ENCODE measurements around the gene OR2AG1.

The OR2AG1 gene

DNA sequence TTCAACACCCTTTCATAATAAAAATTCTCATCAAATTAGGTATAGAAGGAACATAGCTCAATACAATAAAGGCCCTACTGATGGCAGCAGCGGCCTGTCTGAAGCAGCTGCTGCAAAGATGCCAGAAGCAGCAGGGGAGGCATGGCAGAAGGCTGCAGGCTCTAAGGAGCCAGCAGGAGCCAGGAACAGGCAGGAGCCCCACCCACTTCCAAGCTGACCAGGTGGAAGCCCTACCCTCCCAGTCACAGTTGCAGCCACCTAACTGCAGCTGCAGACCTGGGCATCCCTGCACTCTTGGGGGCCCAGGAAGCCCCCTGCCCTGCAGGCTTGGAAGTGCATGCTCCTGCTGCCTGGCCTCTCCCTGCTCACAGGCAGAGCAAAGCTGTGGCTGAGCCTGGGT, 34.9 kb downstream of the OR2AG1 start:
- no peak for DNase-seq (ENCODE audit: low read depth, low spot score)
- in situ Hi-C loops (cut with HindIII; ENCODE audit: low sequenced_read_pairs): no loop called here
- TF ChIP-seq, protein P1, sequence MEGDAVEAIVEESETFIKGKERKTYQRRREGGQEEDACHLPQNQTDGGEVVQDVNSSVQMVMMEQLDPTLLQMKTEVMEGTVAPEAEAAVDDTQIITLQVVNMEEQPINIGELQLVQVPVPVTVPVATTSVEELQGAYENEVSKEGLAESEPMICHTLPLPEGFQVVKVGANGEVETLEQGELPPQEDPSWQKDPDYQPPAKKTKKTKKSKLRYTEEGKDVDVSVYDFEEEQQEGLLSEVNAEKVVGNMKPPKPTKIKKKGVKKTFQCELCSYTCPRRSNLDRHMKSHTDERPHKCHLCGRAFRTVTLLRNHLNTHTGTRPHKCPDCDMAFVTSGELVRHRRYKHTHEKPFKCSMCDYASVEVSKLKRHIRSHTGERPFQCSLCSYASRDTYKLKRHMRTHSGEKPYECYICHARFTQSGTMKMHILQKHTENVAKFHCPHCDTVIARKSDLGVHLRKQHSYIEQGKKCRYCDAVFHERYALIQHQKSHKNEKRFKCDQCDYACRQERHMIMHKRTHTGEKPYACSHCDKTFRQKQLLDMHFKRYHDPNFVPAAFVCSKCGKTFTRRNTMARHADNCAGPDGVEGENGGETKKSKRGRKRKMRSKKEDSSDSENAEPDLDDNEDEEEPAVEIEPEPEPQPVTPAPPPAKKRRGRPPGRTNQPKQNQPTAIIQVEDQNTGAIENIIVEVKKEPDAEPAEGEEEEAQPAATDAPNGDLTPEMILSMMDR (IDR thresholded peaks at IDR 0.05; ENCODE audit: low read depth, low read length): no peak
- H3K4me3 ChIP-seq (ENCODE audit: low read depth, low read length): no peak overlapping the region

DNA sequence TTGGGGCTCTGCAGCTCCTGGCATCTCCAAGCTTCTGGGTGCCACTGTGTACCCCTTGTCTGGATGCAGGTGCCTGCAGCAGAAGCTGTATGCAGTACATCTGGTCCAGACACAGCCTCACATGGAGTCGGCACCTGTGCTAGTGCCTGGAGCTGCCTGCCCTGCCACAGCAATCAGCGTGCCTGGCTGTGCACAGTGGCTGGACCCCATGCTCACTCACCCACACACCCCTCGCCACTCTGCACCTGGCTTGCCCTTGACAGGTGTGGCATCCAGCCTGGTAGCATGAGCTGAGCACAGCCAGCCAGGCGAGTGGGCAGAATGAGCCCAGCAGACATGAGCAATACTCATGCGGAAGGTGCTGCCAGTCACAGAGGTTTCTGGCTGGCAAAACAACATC, 36.1 kb downstream of the OR2AG1 start:
- TF ChIP-seq, protein P1 (IDR thresholded peaks at IDR 0.05; ENCODE audit: low read depth, low read length): no peak
- no peak for DNase-seq (ENCODE audit: low read depth, low spot score)
- no peak overlapping the region for H3K4me3 ChIP-seq (ENCODE audit: low read depth, low read length)
- in situ Hi-C loops (cut with HindIII; ENCODE audit: low sequenced_read_pairs): no loop called here

DNA sequence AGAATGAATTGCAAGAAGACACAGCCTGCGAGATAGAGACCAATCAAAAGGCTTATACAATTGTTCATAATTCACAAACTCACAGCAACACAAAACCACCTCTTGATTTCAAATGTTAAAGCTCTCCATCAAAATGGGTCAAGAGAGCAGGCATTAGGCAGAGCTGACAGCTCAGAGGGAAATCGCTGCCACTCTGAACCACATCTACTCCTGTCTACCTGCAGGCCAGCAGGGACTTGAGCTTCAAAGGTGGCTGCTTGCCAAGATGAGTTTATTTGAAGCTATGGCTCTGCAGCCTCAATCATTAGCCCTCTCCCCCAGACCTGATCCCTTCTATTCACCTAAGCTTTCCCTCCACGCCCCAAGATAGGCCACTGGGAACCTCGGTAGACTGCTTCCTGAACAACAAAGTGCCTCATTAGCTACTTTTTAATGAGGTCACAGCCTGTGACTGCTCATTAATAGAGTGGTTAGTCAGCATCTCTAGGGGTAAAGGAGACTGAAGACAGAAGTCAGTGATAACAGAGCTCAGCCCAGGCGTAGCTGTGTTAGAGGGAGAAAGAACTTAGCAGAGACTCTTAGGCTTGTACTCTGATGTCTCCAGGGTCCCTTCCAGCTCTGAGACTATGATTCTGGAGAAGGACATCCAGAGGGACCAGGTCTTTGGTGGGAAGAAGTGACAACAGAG, 41.5 kb downstream of the OR2AG1 start:
- TF ChIP-seq, protein P1 (IDR thresholded peaks at IDR 0.05; ENCODE audit: low read depth, low read length): no peak
- in situ Hi-C loops (cut with HindIII; ENCODE audit: low sequenced_read_pairs): no loop called here
- no peak for DNase-seq (ENCODE audit: low read depth, low spot score)
- no peak overlapping the region for H3K4me3 ChIP-seq (ENCODE audit: low read depth, low read length)

DNA sequence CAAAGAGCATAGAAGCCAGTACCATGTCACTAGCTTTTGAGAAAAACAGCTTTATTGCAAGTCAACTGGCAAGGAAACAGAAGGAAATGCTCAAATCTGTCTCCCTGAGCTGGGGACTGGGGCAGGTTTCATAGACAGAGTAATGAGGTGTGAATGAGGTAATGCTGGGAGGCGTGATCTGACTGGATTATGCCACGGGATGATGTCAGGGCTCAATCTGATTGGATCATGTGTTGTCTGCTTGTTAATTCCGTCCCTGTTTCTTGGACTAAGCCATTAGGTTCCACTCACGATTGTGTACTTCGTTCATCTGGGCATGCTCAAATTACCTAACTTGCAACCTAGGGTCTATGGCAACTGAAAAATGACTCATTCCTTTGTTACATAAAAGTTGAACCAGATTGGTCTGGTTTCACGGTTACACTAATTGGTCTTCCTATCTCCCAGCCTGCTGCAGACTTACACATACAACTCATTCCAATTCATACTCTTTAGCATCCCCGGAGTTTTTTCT, 42.5 kb downstream of the OR2AG1 start:
- TF ChIP-seq, protein P1 (IDR thresholded peaks at IDR 0.05; ENCODE audit: low read depth, low read length): no peak

DNA sequence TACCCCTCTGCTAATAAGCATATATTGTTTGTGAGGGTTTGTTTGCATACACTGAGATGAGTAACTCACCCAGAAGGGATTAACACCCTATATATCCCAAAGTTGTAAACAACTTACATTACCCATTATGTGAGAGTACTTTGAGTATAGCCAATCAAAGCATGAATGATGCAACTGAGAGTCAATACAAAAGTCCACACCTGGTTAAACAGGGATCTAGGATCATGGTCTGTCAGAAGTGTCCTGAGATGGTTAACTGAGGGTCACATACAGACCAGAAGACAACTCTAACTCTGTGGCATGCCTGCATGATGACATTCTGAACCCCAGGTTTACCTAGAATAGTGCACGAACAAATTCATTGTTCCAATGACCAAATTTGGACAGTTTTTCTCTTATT, 45.3 kb downstream of the OR2AG1 start:
- in situ Hi-C loops (cut with HindIII; ENCODE audit: low sequenced_read_pairs): no loop called here
- no peak for DNase-seq (ENCODE audit: low read depth, low spot score)
- TF ChIP-seq, protein P1 (IDR thresholded peaks at IDR 0.05; ENCODE audit: low read depth, low read length): no peak
- no peak overlapping the region for H3K4me3 ChIP-seq (ENCODE audit: low read depth, low read length)

More for the DNA sequence above, 42.5 kb downstream of the OR2AG1 start:
- in situ Hi-C loops (cut with HindIII; ENCODE audit: low sequenced_read_pairs): no loop called here
- no peak for DNase-seq (ENCODE audit: low read depth, low spot score)
- no peak overlapping the region for H3K4me3 ChIP-seq (ENCODE audit: low read depth, low read length)

DNA sequence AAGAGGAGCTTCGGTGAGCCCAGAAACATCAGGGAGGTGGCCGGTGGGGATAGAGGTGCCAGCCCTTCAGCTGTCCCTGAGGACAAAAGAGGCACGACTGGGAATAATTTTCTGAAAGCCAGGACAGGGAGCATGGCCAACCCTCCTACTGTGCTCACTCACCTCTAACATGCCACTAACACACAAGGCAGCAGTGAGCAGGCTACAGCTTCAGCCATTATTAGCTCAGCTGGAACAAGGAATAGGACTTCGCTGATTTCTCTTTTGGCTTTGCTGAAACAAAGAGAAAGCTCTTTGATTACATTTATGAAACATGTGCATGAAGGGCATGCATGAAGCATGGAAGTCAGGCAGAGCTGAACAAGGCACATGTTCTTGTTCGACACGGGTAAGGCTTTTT, 50.5 kb downstream of the OR2AG1 start:
- no peak for DNase-seq (ENCODE audit: low read depth, low spot score)
- no peak overlapping the region for H3K4me3 ChIP-seq (ENCODE audit: low read depth, low read length)
- TF ChIP-seq, protein P1 (IDR thresholded peaks at IDR 0.05; ENCODE audit: low read depth, low read length): no peak
- in situ Hi-C loops (cut with HindIII; ENCODE audit: low sequenced_read_pairs): no loop called here
